Pancreas (tissue), 10 donors: Measurements from ENCODE around the gene MACROD2. TPM values are rescaled to one million over a fixed set of nuclear protein-coding genes. Genes with fewer than 3 reads are reported as not detected.

Experiments used
- ATAC-seq, 4 donors: fragments of 200-7000 bp; cut with Tn5 transposase; one replicate each; pipeline versions ENCODE4 v1.8.0 to v1.9.1; 2020; ENCODE audit warnings: mild to moderate bottlenecking in 4 of 4, moderate library complexity in 4 of 4
- DNase-seq, 6 donors: peaks; one replicate each; pipeline ENCODE4 v3.0.0-alpha.2; 2020
- FAIRE-seq: peaks from 2 replicates; lab custom pipeline; 2012; peaks lifted over from hg19 to GRCh38; lab: Jason Lieb, UNC
- H3K27ac ChIP-seq, 4 donors: fragments of 200-600 bp; sonication (generic); 1 replicate in 3 of 4; 2 replicates in 1 of 4; pipeline versions ENCODE4 v1.5.0 to v1.8.0; 2020
- H3K27me3 ChIP-seq, 4 donors: fragments of 200-600 bp; one replicate each; pipeline ENCODE4 v1.8.0; 2021
- H3K36me3 ChIP-seq, 3 donors: fragments of 200-600 bp; sonication (generic) in 1 of 3; one replicate each; pipeline versions ENCODE4 v1.5.0 to v1.8.0; 2020 to 2021
- H3K4me1 ChIP-seq, 3 donors: fragments of 200-600 bp; one replicate each; pipeline ENCODE4 v1.8.0; 2021
- H3K4me3 ChIP-seq, 4 donors: fragments of 200-600 bp; sonication (generic) in 2 of 4; one replicate each; pipeline versions ENCODE4 v1.5.0 to v1.8.0; 2020 to 2021
- H3K9me3 ChIP-seq, 4 donors: fragments of 200-600 bp; one replicate each; pipeline ENCODE4 v1.8.0; 2021
- WGBS, 2 donors: extraction: QIAGEN DNeasy Blood & Tissue Kit; methylation state at CpG; one replicate each; pipeline ENCODE4 v1.1.7; 2013; 5-methylcytosine and 5-hydroxymethylcytosine counted together
- intact Hi-C, 3 donors: fragments of 100-400 bp; cut with DNase I; formaldehyde crosslinking; loops; one replicate each; pipeline versions ENCODE4 v1.11.1 to v1.14.2; 2022
- polyA plus RNA-seq, 2 donors: library from polyadenylated mRNA; stranded (reverse); fragments of 200-250 nt; gene quantifications; one replicate each; pipeline ENCODE4 v1.2.3, GENCODE V29; 2013
- total RNA-seq, 6 donors: library from RNA; stranded (reverse); fragmentation: NEBNext Ultra II Directional in 4 of 6; extraction: Animal tissue kit (Norgen Biotek cat#: 25700) in 4 of 6; gene quantifications; one replicate each; pipeline versions ENCODE4 v1.2.1 to v1.2.4, GENCODE V29; 2021 to 2023
- TF ChIP-seq, protein P1 (sequence below), 4 donors: fragments of 200-600 bp; sonication (generic) in 3 of 4; IDR thresholded peaks; one replicate each; pipeline versions ENCODE4 v1.5.0 to v1.8.0; 2021; ENCODE audit warnings: antibody characterized with exemption in 4 of 4
- donor health status: healthy with polysubstance abuse.
- donor health status: DM: no; HTN: no; CAD: no; lungs with moderate emphysema.
- donor health status: DM: no; HTN: no; CAD: no.
- donor health status: control.
- donor health status: control.
- donor health status: Bipolar disorder and iron deficiency.
- donor health status: DM: yes; HTN: yes; CAD: no.
- donor health status: DM: no; HTN: no; CAD: no.
- donor health status: DM: no; HTN: no; CAD: no.
- donor health status: DM: yes; HTN: yes; CAD: no.

The MACROD2 gene
- total and polyA plus RNA-seq, 8 donors = 1.7 to 4.9 (median 2.7) TPM

DNA sequence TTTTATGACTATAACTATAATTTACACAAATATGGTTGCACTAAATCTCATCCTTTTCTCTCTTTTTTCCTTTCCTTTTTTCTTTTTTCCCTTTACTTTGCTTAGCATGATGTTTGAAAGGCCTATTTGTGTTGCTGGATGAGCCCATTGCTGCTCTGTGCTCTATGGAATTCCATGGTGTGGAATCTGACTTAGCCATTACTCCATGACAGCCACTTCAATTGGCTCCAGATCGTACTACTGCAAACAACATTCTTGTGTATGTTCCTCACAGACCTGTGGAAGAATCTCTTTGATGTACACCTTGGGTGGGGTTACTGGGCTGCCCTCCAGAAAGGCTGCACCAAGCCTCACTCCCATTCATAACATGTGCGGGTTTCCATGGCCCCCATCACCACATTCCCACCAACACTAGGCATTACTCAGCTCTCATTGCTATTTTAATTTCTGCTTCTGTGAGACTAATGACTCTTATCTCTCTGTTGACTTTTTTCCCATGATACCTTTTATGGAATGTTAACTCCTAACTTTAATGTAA, 1598.9 kb downstream of the MACROD2 start:
- no peak for FAIRE-seq

DNA sequence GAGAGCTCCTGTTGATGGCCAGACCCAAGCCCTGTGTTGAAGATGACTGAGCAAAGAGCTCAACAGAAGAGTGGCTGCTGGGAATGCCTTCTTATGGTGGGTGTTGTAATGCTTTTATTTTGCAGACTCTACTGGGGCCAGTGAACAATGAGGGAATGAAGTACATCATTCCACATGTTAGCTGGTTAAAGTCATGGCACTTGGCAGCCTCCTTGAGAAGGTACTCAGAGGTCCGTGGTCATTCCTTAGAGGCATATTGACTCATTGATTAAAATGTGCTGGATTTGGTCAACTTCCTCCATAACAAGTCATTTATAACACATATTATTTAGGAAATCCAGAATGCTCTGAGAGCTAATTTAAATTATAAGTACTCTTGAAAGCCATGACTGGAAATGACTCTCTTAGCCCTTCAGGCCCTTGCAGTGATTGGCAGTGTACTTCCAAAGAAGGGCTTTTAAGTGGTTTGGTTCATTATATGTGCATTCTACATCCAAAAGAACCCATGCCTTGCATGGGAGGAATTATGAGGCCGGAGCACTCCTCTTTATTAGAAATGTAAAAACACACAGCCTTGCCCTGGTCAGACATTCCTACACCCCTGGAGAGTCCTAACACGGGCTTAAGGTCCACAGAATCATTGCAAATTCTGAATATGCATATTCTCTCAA, 1601.0 kb downstream of the MACROD2 start:
- DNase-seq (no peak), ATAC-seq (no peak), FAIRE-seq (no peak)
- intact Hi-C loops = no loop called here
- no peaks in the 10 kb centered on the region for H3K27me3 ChIP-seq
- H3K36me3 ChIP-seq = no peaks in the 10 kb centered on the region
- peaks cover 0 to 10% (median 0%) of the 10 kb centered on the region in 3 donors for H3K4me1 ChIP-seq
- WGBS, 2 donors = 78 to 80% methylated on average over 3 of the region's 3 CpGs
- TF ChIP-seq, protein P1, sequence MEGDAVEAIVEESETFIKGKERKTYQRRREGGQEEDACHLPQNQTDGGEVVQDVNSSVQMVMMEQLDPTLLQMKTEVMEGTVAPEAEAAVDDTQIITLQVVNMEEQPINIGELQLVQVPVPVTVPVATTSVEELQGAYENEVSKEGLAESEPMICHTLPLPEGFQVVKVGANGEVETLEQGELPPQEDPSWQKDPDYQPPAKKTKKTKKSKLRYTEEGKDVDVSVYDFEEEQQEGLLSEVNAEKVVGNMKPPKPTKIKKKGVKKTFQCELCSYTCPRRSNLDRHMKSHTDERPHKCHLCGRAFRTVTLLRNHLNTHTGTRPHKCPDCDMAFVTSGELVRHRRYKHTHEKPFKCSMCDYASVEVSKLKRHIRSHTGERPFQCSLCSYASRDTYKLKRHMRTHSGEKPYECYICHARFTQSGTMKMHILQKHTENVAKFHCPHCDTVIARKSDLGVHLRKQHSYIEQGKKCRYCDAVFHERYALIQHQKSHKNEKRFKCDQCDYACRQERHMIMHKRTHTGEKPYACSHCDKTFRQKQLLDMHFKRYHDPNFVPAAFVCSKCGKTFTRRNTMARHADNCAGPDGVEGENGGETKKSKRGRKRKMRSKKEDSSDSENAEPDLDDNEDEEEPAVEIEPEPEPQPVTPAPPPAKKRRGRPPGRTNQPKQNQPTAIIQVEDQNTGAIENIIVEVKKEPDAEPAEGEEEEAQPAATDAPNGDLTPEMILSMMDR (IDR thresholded peaks at IDR 0.05) = no peak
- no peak overlapping the region for H3K27ac ChIP-seq
- no peaks in the 10 kb centered on the region for H3K9me3 ChIP-seq
- H3K4me3 ChIP-seq = no peak overlapping the region

More for the DNA sequence above, 1598.9 kb downstream of the MACROD2 start:
- peak overlapping the region in 1 of 4 donors; percentile 34 for H3K27ac ChIP-seq
- intact Hi-C loops = no loop called here
- H3K27me3 ChIP-seq = no peaks in the 10 kb centered on the region
- no peaks in the 10 kb centered on the region for H3K9me3 ChIP-seq
- TF ChIP-seq, protein P1 (IDR thresholded peaks at IDR 0.05) = no peak
- peaks cover 0 to 10% (median 0%) of the 10 kb centered on the region in 3 donors for H3K4me1 ChIP-seq
- WGBS, 2 donors = 34 to 40% methylated on average over 2 of the region's 2 CpGs
- peak in 3 of 6 donors; percentile 3 to 38 (median 31) for DNase-seq
- H3K36me3 ChIP-seq = no peaks in the 10 kb centered on the region
- no peak overlapping the region for H3K4me3 ChIP-seq
- ATAC-seq = peak in 3 of 4 donors; percentile 43 to 92 (median 89)

DNA sequence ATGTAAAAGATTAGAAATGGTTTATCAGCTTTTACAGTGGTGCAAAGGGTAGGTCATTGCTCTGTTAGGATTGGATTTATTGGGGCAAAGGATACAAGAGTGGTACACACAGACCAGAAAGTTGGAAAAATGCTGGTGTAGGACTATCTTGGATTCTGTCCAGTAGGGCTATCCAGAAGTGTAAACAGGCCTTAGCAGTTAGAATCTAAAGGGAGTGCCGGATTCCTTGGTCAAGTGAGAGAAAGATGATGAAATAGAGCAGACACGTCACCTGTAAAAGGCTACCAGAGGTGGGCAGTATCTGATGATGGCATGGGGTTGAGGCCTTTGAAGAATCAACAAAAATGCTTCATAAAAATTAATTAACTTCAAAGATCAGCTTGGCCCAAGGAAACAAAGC, 1602.0 kb downstream of the MACROD2 start:
- DNase-seq = no peak
- ATAC-seq = no peak
- peaks cover 0 to 10% (median 0%) of the 10 kb centered on the region in 3 donors for H3K4me1 ChIP-seq
- H3K27ac ChIP-seq = no peak overlapping the region
- WGBS, 2 donors = 79 to 83% methylated on average over 2 of the region's 2 CpGs
- no peak for FAIRE-seq
- H3K9me3 ChIP-seq = no peaks in the 10 kb centered on the region
- intact Hi-C loops = no loop called here
- TF ChIP-seq, protein P1 (IDR thresholded peaks at IDR 0.05) = no peak
- H3K36me3 ChIP-seq = no peaks in the 10 kb centered on the region
- H3K27me3 ChIP-seq = no peaks in the 10 kb centered on the region
- H3K4me3 ChIP-seq = no peak overlapping the region

DNA sequence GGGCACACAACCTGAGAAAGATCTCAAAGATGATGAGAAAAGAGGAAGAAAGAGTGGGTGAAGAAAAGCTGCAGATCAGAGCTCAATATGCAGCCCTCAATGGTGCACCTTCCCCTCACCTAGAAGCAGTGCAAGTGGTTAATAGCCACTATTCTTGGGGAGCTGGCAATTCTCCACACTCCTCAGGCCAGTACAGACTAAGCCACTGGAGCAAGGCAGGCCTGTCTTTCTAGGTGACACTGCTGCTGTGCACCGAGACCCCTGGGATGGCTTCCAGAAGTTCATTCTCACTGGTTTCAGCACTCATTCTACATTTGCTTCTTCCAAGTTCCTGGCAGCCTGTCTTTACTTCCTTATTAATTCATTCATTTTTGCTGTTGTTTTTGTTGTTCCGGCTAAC, 1604.6 kb downstream of the MACROD2 start:
- 86 to 96% methylated on average over 2 of the region's 2 CpGs for WGBS, 2 donors
- Histone ChIP-seq H3K4me3 (no peak overlapping the region), H3K36me3 (no peaks in the 10 kb centered on the region), H3K9me3 (no peaks in the 10 kb centered on the region), H3K4me1 (peaks cover 0 to 8% (median 0%) of the 10 kb centered on the region in 3 donors), H3K27me3 (no peaks in the 10 kb centered on the region), H3K27ac (no peak overlapping the region)
- FAIRE-seq = no peak
- no peak for ATAC-seq
- no peak for DNase-seq
- intact Hi-C loops = no loop called here
- TF ChIP-seq, protein P1 (IDR thresholded peaks at IDR 0.05) = no peak

DNA sequence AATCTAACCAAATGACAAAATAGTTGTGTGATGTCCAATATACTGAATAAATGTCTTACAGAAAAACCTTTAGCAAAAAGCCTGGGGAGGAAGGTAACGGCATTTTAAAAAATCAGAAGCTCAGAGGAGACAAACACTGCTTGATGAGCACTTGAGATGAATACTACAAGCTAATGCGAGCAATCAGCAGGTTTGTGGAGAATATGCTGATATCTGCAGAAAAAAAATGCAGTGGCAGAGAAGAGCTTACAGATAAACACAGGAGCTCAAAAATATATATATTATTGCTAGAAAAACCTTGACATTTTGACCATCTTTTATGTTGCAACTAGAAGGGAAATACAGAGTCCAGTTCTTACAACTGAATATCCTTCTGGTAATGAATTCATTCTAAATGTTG, 1605.2 kb downstream of the MACROD2 start:
- no peak for FAIRE-seq
- TF ChIP-seq, protein P1 (IDR thresholded peaks at IDR 0.05) = no peak
- Histone ChIP-seq H3K27me3 (no peaks in the 10 kb centered on the region), H3K4me1 (peaks cover 0 to 2% (median 0%) of the 10 kb centered on the region in 3 donors), H3K4me3 (no peak overlapping the region), H3K27ac (no peak overlapping the region), H3K9me3 (no peaks in the 10 kb centered on the region), H3K36me3 (no peaks in the 10 kb centered on the region)
- WGBS, 2 donors = 86 to 93% methylated on average over 2 of the region's 2 CpGs
- ATAC-seq = no peak
- intact Hi-C loops = no loop called here
- DNase-seq = no peak
